22Rv1 (cell line): ENCODE measurements around the gene ABHD11.

Source experiments
- CTCF ChIP-seq: fragments of 450-650 bp; IDR thresholded peaks from 2 replicates; pipeline ENCODE4 v1.5.1; 2017; ENCODE audit warnings: mild to moderate bottlenecking
- ZFX ChIP-seq: fragments of 450-650 bp; IDR thresholded peaks from 2 replicates; pipeline ENCODE4 v1.6.1; 2017; ENCODE audit warnings: antibody characterized with exemption, borderline replicate concordance

GRCh38 chr7:73762659-73762999 lies 24.0 kb upstream of the ABHD11 start:
- TF ChIP-seq CTCF (no peak), ZFX (no peak)
